ENCODE measurements around the gene MYO1H.

MYO1H gene

DNA sequence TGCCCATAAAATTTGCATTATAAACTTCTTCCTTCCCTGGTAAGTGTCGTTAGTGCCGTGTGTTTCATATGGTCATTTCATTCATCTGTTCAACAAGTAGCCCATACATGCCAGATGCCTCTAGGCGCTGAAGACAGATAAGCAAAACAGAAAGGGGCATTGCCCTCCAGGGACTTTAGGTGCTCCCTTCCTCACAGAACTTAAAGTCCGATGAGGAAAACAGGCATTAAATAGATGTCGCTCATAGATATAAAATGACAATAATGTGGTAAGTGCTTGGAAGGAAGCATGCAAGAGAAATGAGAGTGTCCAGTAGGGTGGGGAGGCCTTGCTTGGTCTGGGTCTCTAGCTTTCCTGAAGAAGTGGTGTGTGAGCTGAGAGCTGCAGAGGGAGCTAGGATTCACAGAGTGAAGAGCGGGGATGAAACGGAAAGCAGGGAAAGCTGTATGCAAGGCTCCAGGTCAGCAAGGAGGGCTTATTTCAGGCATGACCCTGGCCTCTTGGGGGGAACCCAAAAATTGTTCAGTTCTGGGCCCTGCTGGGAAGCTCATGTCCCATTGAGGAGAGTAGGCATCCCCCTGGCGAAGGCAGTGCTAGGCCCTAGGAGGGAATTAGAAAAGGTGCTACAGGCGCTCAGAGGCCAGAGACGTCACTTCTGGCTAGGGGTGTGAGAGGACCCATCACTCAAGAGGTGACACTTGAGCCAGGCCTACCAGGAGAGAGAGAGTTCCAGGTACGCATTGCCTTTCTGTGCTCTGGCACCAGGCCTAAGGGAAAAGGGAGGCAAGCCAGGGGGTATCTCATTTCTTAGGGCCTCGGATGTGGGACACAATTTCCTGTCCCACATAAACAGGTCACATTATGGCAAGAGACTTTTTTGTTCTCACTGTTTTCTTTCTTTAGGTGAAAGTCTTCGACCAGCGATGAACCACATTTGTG is 141.6 kb downstream of the MYO1H start:
- DNase-seq (ENCODE audit: extremely low read depth in 1 of 2, low read depth in 1 of 2): no peak

DNA sequence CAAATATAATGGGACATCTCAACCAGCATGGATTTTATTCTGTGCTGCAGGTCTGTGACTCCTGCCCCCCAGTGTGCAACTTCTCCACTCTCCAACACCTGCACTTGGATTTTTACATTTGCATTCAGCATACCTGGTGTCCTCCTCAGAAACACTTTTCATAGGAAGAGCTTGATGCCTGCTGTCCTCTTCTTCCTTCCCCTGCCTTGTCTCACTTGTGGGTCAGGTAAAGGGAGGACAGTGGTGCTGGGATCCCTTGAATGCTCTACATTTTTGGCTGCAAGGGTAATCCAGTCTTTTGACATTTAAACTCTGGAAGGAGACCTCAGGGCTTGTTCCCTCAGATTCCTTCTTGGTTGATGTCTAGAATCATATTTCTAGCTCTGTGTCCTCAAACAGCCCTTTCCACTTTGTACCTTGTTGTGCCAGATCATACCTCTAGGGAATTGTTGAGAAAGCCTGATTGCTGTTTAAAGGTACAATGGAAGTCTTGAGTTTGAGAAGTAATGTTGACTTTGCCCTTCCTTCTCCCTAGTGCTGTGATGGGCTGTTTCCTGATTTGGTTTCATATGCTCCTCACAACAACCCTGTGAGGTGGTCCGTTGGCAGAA is 142.4 kb downstream of the MYO1H start:
- no peak for DNase-seq (ENCODE audit: extremely low read depth in 1 of 2, low read depth in 1 of 2)

DNA sequence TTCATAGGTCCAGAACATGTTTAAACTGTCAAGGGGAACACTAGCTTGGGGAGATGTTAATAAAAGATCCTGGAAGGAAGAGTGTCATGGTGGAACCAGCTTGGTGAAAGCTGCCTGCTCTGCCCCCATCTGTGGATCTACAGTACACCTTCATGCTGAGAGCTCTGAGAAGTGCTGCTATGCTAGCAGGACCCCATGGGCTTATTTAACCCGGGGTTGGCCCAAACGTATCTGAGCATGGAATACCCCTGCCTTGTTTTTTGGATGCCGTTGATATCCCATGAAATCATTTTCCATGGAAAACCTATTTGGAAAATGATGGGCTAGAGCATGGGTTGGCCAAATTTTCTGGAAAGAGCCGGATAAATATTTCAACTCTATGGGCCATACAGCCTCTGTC is 144.0 kb downstream of the MYO1H start:
- no peak for DNase-seq (ENCODE audit: extremely low read depth in 1 of 2, low read depth in 1 of 2)

DNA sequence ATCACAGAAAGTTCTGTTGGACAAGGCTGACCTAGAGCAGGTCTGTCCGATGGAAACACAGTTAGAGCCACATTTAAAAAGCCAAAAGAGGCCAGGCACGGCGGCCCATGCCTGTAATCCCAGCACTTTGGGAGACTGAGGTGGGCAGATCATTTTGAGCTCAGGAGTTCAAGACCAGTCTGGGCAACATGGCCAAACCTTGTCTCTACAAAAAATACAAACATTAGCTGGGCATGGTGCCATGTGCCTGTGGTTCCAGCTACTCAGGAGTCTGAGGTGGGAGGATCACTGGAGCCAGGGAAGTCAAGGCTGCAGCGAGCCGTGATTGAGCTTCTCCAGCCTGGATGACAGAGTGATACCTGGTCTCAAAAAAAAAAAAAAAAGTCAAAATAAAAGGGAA is 144.7 kb downstream of the MYO1H start:
- DNase-seq (ENCODE audit: extremely low read depth in 1 of 2, low read depth in 1 of 2): no peak

DNA sequence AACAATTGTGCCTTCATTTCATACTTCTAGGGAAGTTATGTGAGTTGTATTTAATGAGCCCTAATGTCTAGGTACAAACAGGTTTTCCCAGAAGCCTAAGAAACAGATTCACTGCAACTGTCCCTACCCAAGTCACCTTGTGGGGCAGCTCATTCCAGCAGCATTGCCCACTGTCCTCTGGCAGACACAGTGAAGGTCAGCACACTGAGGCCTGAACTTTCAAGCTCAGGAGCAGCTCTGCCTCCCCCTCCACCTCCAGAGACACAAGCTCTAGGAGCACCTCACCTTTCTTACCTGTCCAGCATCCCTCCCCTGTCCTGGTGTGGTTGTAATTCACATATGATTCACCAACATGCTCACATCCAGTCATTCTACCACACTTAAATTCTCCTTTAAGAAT is 145.4 kb downstream of the MYO1H start:
- no peak for DNase-seq (ENCODE audit: extremely low read depth in 1 of 2, low read depth in 1 of 2)

DNA sequence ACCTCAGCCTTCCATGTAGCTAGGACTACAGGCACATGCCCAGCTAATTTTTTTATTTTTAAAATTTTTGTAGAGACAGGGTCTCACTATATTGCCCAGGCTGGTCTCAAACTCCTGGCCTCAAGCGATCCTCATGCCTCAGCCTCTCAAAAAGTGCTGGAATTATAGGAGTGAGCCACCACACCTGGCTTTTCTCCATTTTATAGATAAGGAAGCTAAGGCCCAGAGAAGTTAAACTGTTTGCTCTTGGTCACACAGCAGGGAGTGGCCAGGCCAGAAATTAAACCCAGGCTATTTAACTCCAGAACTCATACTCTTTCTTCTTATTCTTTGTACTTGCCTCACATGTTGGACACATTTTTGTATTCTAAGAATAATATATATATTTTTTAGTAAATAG is 146.2 kb downstream of the MYO1H start:
- DNase-seq (ENCODE audit: extremely low read depth in 1 of 2, low read depth in 1 of 2): no peak

DNA sequence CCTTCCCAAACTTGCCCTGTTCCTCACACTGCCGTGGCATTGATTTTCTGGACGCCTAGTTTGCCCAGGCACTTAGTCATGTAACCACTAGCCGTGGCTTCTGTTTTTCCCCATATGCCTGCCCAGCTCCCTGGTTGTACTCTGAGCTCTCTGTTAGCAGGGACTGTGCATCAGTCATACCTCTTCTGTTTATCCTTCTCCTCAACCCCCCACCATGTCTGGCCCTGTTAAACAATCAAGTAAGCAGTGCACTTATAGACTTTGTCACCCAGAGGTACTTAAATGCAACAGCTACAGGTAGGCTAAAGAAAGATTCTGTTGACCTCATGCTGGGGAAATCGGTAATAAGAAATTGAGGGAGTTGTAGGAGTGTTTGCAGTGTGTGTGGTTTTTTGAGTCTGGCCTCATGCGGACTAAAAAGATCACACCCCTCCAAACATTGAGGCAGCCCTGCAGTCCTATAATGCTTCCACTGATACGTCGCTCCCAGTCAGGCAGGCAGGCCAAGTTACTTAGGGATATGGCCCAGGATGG is 146.7 kb downstream of the MYO1H start:
- no peak for DNase-seq (ENCODE audit: extremely low read depth in 1 of 2, low read depth in 1 of 2)

DNA sequence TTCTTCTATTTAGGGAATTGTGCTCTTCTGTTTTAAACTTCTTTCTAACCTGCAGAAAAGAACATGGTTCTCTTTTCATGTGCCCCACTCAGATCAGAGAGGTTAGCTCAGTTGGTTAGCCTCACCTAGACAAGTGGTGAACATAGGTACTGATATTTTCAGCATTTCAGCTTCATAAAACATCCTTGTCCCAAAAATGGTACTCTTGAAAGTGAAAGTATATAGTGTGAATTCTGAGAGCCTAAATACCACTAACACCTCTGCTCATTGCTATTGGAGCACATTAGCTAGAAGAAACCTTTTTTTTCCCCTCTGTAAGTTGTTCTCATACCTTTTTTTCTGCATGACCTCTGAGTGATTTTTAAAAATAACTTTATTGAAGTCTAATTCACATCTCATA is 147.3 kb downstream of the MYO1H start:
- DNase-seq (ENCODE audit: extremely low read depth in 1 of 2, low read depth in 1 of 2): no peak

DNA sequence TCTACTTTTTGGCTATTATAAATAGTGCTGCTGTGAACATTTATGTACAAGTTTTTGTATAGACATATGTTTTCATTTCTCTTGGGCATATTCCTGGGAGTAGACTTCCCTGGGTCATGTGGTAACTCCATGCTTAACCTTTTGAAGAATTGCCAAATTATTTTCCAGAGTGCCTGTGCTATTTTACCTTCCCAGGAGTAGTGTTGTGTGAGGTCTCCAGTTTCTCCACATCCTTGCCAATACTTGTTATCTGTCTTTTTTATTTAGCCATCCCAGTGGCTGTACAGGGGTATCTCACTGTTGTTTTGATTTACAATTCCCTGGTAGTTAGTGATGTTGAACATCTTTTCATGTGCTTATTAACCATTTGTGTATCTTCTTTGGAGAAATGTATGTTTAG is 148.6 kb downstream of the MYO1H start:
- DNase-seq (ENCODE audit: extremely low read depth in 1 of 2, low read depth in 1 of 2): no peak

DNA sequence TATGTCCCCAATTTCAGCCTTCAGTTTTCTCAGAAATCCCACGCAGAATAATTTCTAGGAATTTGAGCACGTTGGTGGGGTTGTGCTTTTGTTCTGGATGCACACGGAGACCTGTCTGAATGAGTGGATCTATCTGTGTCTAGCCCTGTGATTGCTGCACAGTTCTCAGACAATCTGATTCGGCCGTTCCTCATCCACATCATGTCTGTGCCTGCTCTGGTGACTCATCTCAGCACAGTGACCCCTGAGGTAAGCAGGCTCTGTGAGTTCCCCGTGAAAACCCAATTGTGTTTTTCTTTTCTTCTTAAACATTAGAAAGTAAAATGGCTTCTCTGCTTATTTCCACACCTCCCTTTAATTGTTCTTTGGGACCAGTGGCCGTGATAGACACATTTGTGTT is 150.0 kb downstream of the MYO1H start:
- no peak for DNase-seq (ENCODE audit: extremely low read depth in 1 of 2, low read depth in 1 of 2)

All from stimulated activated CD8-positive, alpha-beta memory T cell treated with anti-CD3 and anti-CD28 coated beads, Interleukin-7, amount 100 ng/mL, for 48 hours (primary cell).